Activated naive CD8-positive, alpha-beta T cell treated with anti-CD3 and anti-CD28 coated beads, Interleukin-2, amount 50 U/mL, for 16 hours (primary cell): ENCODE data around the gene ZNG1A.
"Not testable (repeated sequence)": the region's sequence is repeated elsewhere in the genome, so short reads cannot be mapped to it uniquely, and the experiment has no call there.

ENCODE experiments used
- DNase-seq: peaks from one replicate; pipeline ENCODE4 v3.0.0-alpha.2; 2020; ENCODE audit warnings: low read depth, low spot score

The ZNG1A gene

GRCh38 chr9:178970-179383 is at the start of gene ZNG1A:
TSS of gene ZNG1A (minus strand) at chr9:179056. CDS start at chr9:178969, 87 bp downstream.
- DNase-seq, result peak; percentile 41

DNA sequence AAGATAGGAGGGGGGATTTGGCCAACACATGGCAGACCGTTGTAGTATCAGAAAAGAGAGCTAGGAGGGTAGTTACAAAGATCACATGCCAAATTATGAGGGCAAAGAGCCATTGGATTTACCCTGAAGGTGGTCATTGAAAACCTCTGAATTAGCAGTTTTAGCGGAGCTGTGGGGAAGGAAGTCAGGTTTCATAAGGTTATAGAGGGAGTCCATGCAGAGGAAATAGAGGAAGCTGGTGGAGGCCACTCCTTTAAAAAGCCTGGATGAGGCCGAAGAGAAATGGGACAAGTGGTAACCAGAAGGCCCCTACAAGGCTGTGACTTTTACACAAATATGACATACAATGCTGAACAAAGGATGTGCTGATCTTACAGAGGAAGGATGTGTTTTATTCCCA is 49.0 kb upstream of the ZNG1A start:
- no peak for DNase-seq

DNA sequence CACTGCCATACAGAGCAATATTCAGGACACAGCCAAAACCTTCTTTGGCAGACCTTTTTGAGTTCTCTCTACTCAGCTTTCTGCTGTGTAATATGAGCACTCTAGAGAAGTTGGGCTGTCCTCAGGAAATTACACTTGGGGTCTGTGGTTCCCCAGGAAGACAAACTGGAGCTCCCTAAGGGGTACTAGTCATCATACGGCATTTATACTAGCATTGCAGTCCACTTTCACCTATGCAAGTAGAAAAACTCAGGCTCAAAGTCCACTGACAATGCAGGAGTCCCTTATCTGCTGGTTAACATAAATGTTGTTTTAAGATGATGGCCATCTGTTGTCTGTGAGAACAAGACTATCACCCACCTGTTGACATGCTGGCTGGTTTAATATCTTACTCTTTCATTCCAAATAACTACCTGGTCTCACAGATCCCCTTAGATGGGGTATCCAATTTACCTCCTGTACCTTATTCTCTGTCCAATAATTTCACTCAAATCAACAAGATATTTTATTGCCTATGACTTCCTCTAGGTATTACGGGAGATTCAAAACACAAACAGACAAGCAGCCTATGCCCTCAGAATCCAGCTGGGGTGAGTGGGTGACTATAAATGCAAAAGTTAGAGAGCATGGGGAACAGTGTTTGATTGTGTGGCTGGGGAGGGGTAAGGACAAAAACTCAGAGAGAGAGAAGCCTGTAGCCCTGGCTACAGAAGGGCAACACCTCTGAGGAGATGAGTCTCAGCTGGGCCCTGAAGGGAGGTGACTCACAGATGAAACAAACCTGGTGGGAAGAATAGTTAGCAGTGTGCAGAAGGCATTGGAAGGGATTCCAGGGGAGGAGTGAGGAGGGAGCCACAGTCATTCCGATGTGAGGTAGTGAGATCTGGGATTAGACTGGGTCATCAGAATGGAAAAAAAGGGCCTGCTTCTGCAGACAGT is 46.0 kb upstream of the ZNG1A start:
- DNase-seq, result no peak

GRCh38 chr9:224026-224425 is 45.2 kb upstream of the ZNG1A start:
- no peak for DNase-seq

- DNase-seq, result no peak
Measured at GRCh38 chr9:223152-223551, 44.3 kb upstream of the ZNG1A start.

DNA sequence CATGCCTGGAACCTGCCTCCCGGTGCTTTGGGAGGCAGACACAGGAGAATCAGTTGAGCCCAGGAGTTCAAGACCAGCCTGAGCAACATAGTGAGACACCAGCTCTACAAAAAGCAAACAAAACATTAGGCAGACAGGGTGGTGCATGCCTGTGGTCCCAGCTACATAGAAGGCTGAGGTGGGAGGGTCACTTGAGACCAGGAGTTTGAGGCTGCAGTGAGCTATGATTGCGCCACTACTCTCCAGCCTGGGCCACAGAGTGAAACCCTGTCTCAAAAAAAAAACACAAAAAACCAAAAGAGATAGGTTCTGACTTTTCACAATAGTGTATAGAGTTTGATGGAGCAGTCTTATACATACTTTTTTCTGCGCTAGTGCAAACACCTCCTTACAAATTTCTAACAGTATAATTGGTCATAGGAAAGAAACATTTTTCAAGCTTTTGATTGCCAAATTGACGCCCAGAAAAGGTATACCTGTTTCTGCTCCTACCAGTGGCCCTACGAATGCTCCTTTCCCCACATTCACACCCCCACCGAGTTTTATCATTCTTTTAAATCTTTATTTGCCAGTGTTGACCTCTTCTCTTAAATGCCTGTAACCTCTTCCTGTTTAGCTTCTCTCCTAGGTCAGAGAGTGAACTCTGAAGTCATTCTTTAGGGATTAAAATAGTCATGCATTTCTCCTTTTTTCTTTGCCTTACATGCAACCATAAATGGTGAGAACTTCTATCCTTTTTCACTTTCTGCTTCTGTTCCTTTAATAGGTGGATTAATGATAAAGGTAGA is 43.3 kb upstream of the ZNG1A start:
- DNase-seq, result no peak

GRCh38 chr9:219670-220365 is 41.0 kb upstream of the ZNG1A start:
- no peak for DNase-seq

DNA sequence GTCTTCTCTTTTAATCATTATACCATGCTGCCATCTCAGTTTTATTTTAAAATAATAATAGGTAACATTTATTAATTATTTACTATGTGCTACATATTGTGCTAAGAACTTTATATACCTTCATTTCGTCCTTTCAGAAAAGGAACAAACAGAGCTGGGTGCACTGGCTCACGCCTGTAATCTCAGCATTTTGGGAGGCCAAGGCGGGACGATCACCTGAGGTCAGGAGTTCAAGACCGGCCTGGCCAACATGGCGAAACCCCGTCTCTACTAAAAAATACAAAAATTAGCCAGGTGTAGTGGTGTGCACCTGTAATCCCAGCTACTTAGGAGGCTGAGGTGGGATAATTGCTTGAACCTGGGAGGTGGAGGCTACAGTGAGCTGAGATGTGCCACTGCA is 40.2 kb upstream of the ZNG1A start:
- DNase-seq, result not testable (repeated sequence)

DNA sequence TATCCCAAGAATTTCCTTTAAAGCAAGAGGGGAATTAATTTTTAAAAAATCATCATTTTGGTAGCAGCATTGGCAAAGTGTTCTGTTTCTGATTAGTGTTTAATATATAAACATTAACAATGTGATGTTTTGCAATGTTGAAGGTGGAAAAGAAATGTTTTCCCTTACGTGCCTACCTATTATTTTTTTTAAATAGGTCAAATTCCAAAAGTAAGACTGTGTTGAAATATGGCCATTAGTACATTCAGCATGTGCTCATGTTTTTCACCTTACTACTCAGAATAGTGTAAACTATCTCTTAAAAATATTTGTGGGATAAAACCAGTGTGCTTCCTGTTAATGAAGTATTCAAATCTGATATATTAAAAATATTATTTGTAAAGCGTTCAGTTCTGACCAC is 39.1 kb upstream of the ZNG1A start:
- DNase-seq, result no peak

DNA sequence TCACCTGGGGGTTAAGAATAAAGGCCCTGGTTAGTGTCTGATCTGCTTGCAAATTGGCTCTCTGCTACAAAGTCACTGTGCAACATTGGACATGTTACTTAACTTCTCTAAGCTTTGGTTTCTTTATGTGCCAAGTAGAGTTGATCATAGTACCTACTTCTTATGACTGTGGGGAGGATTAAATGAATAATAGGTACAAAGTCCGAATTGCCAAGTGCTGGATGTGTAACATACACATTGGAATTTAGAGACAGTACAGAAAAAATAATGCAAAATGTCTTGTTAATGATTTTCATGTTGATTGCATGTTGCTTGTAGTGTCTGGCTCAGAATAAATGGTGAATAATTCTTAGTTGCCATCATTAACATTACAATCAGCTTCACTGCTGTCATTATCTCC is 38.0 kb upstream of the ZNG1A start:
- DNase-seq, result no peak

DNA sequence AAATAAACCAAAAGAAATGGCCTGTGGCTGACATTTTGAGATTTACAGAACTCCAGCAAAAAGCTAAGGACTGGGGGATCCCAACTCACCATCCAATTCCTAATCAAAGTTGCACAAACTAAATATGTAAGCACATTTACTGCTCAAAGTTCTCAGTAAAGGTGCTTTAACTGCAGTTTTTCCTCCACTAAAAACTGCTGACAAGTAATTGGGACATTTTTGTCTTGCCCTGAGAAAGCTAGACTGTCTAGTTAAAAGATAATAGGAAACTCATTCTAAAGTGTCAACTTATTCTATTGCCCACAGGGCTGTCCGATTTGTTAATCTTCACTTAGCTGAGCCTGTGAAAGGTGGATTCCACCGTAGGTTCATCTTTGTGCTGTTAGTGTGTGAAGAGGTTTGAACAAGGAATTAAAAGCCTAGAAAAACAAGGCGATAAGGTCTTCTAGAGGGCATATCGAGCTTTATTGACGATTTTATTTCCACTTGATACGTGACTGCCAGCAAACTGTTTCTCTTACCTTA is 36.8 kb upstream of the ZNG1A start:
- DNase-seq, result no peak

GRCh38 chr9:214648-215493 is 36.0 kb upstream of the ZNG1A start, which contains the start of gene DOCK8:
TSS of gene DOCK8 (plus strand) at chr9:214865. CDS start at chr9:214977, 112 bp downstream.
- DNase-seq, result no peak

DNA sequence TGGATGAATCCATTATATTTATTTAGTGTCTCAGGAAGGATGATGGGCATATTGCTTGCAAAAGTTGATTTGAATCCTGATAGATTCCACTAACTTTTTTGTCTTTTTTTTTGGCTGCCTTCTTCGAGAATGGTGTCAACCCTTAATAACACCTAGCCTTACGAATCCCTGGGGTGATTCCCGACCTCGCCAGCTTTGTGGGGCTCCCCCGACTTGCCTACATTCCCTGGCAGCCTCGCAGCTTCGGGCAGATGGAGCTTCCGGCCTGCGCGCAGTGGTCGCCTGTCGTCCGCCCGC is 35.4 kb upstream of the ZNG1A start:
- no peak for DNase-seq

DNA sequence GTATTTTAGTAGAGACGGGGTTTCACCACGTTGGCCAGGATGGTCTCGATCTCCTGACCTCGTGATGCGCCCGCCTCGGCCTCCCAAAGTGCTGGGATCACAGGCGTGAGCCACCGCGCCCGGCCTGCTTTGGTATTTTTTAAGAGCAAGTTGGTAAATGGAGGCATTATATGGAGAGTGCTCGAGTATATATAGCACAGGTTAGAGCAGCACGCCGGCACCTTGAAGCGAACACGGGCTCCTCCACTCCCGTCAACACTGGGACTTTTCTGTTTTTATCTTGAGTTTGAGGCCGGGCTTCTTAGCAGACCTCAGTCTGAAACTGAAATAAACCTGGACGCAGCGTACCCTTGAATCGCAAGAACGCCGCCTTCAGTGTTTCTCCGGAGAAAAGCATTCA is 35.0 kb upstream of the ZNG1A start:
- DNase-seq, result not testable (repeated sequence)

DNA sequence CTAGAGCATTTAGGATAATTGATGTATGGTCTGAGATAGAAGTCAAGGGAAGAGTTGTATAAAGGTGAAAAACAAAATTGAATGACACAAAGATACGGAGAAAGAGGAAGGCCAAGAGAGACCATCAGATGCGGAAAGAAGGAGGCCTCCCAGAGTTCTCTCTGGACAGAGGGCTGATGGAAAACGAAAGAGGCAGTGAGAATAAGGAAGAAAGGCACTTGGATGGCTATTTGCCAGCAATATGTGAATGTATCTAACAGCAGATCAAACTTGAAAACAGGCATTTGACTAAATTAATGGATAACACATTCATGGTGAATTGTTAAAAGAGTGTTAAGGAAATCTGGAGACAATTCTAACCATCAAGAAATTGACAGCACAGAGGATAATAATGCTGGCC is 33.4 kb upstream of the ZNG1A start:
- DNase-seq, result no peak

- no peak for DNase-seq
Measured at GRCh38 chr9:211557-211956, 32.7 kb upstream of the ZNG1A start.

DNA sequence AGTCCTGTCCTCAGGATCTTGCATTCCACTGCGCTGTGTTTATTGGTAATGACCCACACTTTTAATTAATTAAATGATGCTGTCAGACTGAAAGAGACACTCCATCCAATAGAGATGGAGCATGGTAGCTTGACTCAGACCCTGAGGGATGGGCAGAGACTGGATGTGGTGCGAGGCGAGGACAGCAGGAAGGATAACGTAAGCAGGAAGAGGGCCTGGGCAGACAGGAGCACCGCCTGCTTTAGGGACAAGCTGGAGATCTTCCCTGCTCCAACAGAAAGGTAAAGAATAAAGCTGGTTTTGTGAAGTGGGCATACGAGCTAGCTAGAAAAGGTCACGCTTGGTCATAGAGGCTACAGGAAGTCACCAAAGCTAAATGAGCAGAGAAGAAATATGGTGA is 32.2 kb upstream of the ZNG1A start:
- no peak for DNase-seq

- DNase-seq, result no peak
Measured at GRCh38 chr9:209143-209758, 30.4 kb upstream of the ZNG1A start.

DNA sequence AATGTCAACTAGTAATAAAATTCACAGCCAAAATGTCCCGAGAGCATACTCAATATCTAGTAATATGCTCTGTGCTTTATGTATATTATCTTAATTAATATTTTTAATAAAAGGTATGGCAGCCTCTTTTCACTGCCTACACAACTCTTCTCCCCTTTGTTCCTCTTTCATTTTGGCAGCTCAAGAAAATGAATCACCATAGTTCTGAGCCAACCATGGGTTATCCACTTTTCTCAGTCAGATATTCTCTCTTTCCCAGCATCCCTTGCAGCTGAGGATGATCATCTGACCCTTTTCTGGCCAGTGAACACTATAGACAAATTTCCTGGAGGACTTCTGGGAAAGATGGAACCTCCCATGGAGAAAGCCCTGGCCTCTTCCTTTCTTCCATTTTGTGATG is 27.6 kb upstream of the ZNG1A start:
- no peak for DNase-seq

DNA sequence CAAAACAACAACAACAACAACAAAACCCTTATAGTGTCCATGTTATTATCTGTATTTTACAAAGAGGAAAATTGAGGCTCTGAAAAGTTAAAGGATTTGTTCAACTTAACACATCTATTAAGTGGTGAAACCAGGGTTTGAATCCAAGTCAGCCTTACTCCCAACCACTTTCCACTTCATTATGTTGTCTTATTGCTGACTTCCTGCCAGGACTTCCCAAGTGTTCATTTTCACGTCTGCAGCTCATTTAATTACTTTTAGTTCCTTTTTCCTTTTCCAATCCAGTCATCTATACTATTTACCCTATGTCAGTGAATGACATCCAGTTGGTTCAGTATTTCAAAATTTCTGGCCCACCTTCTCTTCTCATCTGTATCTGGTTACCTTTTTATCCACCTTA is 20.7 kb upstream of the ZNG1A start:
- not testable (repeated sequence) for DNase-seq
